Measurements from ENCODE around the gene FOXL2NB.

FOXL2NB gene

DNA sequence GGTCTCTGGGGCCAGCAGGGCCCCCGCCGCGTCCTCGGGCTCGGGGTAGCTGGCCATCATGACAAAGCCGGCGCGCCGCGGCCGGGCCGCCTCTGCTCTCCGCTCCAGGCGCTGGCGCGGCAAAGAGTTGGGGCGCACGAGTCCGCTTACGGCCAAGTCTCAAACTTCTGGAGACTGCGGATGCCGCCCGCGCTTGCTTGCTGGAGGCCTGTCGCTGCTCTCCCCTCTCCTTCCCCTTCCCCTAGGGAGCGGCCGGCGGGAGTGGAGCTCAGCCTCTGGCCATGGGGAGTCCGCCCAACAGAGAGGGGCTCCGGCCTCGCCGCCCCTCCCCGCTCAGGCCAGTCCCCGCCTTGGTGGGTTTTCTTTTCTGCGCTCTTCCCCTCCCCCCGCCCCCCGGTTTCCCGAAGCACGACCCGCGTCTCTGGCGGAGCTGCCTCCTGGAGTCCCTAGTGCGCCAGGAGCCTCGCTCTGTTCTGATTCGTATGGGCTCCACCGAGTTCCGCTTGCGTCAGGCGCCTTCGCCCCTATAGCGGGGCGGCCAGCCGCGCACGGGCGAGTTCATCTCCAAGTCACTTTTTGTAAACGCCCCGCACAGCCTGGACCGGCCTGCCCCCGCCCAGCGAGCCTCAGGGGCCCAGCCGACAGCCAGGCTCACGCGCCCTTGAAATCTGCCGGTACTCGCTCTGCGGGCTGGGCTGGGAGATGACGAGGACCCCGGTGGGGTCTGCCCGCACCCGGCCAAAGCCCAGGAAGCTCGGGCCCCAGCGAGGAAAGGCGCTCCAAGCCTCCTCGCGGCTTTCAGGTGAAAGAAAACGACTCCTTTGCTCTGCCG, at the start of gene FOXL2NB, which contains the start of gene FOXL2:
FOXL2NB (plus strand) TSS at position 555 of the 832 bp plus-strand sequence; CDS start at position 703, 148 bp downstream.
FOXL2 (minus strand) TSS at position 475 of the 832 bp plus-strand sequence; CDS start at position 60, 415 bp downstream.
- TF ChIP-seq, protein P1, sequence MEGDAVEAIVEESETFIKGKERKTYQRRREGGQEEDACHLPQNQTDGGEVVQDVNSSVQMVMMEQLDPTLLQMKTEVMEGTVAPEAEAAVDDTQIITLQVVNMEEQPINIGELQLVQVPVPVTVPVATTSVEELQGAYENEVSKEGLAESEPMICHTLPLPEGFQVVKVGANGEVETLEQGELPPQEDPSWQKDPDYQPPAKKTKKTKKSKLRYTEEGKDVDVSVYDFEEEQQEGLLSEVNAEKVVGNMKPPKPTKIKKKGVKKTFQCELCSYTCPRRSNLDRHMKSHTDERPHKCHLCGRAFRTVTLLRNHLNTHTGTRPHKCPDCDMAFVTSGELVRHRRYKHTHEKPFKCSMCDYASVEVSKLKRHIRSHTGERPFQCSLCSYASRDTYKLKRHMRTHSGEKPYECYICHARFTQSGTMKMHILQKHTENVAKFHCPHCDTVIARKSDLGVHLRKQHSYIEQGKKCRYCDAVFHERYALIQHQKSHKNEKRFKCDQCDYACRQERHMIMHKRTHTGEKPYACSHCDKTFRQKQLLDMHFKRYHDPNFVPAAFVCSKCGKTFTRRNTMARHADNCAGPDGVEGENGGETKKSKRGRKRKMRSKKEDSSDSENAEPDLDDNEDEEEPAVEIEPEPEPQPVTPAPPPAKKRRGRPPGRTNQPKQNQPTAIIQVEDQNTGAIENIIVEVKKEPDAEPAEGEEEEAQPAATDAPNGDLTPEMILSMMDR (IDR thresholded peaks at IDR 0.05; ENCODE audit: borderline replicate concordance, insufficient read depth, low read depth, low read length) = no peak
- no peak within 1 kb of the TSS for H3K4me3 ChIP-seq (ENCODE audit: low read depth, low read length)

GRCh38 chr3:138898301-138898700, 48.7 kb upstream of the FOXL2NB start:
- H3K4me3 ChIP-seq (ENCODE audit: low read depth, low read length) = no peak overlapping the region
- TF ChIP-seq, protein P1 (IDR thresholded peaks at IDR 0.05; ENCODE audit: borderline replicate concordance, insufficient read depth, low read depth, low read length) = no peak

DNA sequence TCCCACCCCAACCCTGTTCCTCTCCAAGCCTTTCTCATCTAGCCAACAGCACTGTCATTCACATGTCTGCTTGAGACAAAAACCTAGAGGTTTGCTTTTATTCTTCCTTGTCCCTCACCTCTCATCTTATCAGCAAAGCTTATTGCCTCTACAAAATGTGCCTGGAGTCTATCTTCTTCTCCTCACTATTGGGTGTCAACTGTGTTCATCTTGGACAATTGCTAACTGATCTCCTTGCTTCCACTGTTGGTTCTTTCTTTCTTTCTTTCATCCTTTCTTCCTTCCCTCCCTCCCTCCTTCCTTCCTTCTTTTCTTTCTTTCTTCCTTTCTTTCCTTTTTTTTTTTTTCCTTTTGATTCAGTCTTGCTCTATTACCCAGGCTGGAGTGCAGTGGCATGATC, 48.3 kb upstream of the FOXL2NB start:
- TF ChIP-seq, protein P1 (IDR thresholded peaks at IDR 0.05; ENCODE audit: borderline replicate concordance, insufficient read depth, low read depth, low read length) = no peak
- H3K4me3 ChIP-seq (ENCODE audit: low read depth, low read length) = no peak overlapping the region

- no peak overlapping the region for H3K4me3 ChIP-seq (ENCODE audit: low read depth, low read length)
- TF ChIP-seq, protein P1 (IDR thresholded peaks at IDR 0.05; ENCODE audit: borderline replicate concordance, insufficient read depth, low read depth, low read length) = no peak
Observed at GRCh38 chr3:138899351-138899991, 47.5 kb upstream of the FOXL2NB start.

GRCh38 chr3:138901567-138901966, 45.5 kb upstream of the FOXL2NB start:
- no peak overlapping the region for H3K4me3 ChIP-seq (ENCODE audit: low read depth, low read length)
- TF ChIP-seq, protein P1 (IDR thresholded peaks at IDR 0.05; ENCODE audit: borderline replicate concordance, insufficient read depth, low read depth, low read length) = no peak

DNA sequence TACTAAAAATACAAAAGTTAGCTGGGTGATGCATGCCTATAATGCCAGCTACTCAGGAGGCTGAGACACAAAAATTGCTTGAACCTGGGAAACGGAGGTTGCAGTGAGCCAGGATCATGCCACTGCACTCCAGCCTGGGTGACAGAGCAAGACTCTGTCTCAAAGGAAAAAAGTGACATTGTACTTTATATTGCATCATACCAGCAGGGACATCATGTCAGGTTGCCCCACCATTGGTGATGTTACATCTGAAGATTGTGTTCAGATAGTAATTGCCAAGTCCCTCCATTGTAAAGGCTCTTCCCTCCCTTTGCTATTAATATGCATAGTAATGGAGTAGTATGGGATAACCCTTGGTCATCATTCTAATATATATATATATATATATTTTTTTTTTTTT, 44.8 kb upstream of the FOXL2NB start:
- no peak overlapping the region for H3K4me3 ChIP-seq (ENCODE audit: low read depth, low read length)
- TF ChIP-seq, protein P1 (IDR thresholded peaks at IDR 0.05; ENCODE audit: borderline replicate concordance, insufficient read depth, low read depth, low read length) = no peak

Data from GM12875 (cell line).